Activated T-helper 9 cell treated with anti-CD3 and anti-CD28 coated beads, Interleukin-2, amount 50 U/mL, for 16 hours (primary cell): ENCODE data around the gene IQCM.

Experiments
- DNase-seq: peaks from one replicate; pipeline ENCODE4 v3.0.0-alpha.2; 2020; ENCODE audit warnings: low read depth

IQCM gene

DNA sequence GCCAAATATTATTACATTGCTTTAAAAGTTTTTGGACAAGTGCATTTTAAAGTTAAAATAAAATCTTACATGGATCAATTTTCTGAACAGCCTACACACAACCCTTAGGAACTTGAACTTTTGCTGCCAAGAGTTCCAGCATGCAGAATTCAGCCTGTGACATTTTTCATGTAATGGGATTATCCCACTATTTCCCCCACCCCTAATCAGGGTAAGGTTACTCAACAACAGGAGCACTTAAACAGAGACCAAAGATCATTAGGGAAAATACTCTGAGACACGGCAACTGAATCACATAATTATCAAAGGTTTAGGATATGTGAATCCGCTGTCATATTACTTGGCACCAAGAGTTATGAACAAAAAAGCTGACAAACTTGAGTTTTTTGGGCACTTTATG lies 47.2 kb downstream of the IQCM start:
- DNase-seq: no peak

DNA sequence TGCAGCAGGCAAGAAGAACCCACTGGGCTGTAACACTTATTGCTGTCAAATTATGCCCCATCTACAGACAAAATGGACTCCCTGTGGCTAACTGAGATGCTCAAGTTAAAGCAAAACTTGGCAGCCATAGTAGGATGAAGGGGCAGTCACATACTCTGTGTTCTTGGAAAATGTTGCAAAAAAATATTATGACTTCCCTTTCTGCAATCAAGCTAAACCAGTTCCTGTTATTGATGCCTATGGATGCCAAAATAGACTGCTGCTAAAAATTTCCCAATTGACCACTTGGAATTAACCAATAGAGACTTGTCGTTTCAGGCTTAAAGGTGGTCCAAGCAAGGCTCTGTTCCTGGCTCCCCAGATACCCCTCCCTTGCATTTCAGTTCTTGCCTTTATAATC lies 49.5 kb downstream of the IQCM start:
- DNase-seq: no peak

DNA sequence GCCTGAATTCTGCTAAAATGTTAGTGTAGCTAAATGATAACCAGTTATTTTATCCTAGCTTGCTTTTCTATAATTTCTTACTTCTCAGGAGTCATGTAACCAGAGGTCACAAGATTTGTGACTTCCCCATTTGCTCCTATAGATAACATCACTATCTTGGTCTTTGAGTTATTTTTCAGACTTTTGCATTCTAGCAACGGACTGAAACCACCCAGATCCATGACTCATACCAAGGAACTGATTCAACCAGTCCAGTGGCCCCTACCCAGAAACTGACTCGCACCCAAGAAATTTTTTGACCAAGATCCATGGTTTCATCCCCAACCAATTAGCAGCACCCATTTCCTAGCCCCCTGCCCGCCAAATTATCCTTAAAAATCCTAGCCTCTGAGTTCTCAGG lies 50.0 kb downstream of the IQCM start:
- DNase-seq: no peak

DNA sequence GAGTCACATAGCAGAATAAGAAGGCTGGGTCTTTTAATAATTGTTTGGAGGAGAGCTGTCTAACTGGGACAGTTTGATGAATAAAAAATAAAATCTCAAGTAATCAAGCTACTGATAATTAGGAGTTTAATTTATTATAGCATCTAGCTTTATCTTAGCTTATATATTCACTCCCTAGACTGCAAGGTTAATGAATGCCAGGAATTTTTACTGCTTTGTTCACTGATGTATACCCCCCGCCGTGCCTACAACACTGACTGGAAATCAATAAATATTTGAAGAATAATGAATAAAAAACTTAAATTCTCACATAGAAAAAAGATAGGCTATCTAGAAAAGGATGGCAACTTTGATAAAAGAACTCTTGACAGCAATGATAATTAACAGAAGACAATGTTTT lies 59.7 kb downstream of the IQCM start:
- DNase-seq: no peak

DNA sequence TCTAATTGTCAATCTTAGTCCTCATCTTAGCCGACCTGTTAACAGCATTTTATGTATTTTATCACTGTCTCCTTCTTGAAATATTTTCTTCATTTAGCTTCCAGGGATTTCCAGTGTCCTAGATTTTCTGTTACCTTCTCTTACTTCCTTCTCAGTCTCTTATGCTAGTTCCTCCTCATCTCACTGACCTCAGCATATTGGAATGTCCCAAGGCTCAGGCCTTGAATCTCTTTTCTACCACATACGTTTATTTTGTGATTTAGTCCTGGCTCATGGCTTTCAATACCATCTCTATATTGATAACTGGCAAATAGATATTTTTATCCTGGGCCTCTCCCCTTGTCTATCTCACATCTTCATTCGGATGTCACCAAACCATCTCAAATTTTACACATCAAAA lies 61.1 kb downstream of the IQCM start:
- no peak for DNase-seq

DNA sequence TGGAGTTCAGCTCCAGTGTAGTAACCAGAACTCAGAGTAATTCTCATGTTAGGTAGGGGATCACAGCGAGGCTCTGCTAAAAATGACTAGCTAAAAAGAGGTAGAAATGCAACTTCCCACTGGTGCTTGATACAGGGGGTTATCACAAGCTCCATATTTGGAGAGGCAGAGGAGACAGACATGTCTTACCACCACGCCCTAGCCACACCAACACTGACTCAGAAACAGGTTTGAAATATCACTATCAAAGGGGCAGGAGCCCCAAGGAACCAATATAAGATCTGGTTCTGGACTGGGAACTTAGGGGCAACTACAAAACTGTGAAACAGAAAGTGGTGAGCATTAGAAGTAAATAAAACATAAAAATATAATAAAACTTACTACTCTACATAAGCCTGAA lies 62.9 kb downstream of the IQCM start:
- DNase-seq: no peak

DNA sequence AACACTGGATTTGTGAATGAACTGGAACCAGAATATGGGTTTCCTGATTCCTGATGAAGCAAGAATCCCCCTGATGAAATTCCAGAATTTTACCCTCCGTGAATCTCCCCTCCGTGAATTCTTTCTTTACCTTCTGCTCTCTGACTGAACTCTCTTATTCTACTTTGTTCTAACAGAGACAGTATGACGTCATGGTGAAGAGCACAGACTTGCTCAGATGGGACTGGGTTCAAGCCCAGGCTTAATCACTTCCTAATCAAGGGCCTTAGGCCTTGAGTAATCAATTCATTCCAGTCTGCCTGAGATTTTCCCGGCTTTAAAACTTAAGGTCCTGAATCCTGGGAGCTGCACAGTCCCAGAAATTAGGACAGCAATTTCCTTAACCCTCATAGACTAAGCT lies 64.5 kb downstream of the IQCM start:
- no peak for DNase-seq

DNA sequence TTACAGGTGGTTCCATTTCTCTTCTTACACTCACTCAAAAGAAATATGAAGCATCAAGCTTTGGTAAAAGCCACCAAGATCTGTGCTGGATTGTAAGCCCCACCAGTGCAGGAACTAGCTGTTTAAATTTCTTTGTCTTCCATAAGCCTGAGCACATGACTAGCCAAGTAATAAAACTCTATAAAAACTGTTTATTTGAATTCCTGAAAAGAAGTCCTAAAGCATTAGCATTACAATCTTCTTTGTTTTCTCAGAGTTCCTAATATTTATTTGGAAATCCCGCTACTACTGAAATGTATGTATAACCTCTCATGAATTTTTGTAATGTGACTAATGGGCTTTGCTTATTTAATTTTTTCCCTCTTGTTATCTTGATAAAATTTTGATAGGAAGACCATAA lies 65.9 kb downstream of the IQCM start:
- no peak for DNase-seq

DNA sequence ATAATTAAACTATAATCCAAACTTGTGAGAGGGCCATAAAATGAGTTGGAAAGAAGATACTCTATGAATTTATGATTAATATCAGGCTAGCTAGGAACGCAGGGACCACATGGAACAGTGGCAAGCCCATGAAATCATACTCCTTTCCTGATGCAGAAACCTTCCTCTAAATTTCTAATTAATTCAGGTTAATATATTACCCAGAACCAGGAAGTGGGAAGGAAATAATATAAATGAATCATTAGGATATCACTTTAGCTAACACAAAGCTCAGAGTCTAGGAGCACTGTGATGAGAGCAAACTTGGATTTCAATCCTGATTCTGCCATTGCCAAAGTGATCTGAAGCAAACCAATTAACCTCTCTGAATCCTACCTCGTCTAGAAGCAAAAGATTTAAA lies 68.0 kb downstream of the IQCM start:
- DNase-seq: no peak

DNA sequence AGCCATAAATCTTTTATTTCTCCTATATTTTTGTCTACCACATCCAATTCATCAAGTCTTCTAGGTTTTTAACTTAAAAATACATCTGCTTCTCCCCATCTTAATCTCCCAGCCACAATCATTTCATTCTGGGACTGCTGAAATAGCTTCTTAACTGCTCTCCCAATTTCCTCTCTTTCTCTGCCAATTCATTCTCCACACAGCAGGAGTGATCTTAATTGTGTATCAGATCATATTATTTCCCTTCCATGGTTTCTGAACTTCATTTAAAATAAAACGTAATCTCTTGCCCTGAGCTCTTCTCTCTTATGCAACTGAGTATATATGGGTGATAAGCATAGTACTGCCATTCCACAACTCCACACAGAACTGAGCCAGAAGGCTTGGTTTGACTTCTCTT lies 69.4 kb downstream of the IQCM start:
- DNase-seq: no peak

DNA sequence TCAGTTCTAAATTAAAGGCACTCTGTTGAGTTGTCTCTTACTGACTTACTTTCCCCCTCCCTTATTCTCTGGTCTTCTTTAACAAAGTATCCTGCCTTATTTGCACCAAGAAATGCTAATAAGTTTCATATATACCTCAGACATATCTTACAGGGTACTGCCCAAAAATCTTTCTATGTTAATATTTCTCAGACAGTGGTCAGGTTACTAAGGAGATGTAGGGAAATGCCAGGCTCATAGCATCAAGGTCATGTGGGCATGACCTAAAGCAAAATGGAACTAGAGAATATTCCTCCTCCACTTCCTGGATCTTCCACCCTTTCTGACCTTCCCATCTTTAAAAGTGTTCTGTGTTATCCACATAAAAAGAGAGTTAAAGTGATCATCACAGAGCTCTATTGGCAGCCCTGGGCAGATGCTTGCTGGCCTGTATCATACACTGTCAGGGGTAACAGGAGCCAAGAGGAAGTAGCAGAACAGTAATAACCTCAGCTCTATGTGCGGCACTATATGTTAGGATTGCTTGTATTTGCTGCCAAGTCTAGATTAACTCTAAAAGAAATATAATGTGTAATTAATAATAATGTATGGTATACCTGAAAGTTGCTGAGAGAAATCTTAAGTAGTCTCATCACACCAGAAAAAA lies 74.3 kb downstream of the IQCM start:
- no peak for DNase-seq

DNA sequence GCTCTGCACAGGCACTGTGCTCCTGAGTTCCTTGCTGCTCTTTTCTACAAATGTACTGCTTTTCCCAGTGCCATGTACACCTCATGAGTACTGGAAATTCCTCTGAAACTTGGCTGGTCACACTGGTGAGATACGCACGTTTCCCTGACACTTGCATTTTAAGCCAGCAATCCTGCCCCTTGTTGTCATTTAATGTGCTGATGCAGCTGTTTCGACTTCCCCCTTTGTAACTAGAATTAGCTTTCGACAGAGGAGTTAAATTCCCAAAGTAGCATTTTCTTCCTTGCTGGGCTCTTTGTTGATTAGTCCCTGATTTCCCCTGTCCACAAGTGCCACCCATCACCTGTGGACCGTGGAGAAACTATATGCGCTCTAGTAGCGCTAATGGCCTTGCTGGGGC lies 77.5 kb downstream of the IQCM start:
- no peak for DNase-seq

DNA sequence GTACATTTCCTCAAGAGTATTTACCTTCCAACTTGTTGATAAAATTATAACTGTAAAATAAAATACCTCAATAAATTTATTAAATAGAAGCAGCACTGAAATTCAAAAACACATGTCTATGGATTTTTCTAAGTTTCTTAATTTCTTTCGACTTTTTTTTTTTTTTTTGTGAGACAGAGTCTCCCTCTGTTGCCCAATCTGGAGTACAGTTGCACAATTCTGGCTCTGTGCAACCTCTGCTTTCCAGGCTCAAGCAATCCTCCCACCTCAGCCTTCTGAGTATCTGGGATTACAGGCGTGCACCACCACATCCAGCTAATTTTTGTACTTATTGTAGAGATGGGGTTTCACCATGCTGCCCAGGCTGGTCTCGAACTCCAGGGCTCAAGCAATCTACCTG lies 79.8 kb downstream of the IQCM start:
- DNase-seq: no peak

DNA sequence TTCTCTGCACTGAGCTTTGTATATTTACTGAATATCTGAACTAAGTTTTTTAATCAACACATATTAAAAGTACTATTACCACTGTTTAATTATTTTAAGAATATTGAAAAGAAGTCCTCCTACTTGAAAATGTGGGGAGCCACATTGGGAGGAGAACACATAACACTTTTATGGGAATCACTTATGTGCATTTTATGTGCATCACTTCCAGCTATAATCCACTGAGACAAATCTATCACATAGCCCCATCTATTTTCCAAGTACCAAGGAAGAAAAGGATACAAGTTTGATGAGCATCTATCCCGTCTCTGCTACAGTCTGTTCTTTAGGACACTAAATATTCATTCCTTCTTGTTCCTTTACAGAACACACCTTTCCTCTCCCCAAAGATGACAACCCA lies 87.2 kb downstream of the IQCM start:
- no peak for DNase-seq

DNA sequence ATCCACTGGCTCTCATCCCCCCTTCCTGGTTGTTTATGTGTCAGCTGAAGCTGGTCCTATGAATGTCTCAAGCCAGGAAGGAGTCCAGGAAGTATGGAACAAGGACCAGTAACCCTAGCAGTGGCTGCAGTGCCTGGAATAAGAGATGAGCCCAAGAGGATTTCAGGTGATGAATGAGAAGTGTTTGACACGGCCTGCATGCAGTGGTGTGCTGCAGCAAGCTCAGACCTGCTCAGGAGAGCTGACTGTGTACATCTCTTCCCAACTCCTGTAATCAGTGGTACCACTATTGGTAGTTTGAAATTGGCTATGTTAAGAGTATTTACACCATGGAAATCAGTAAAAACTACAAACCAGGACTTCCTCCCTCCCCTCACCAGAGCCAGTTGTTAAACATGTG lies 88.0 kb downstream of the IQCM start:
- no peak for DNase-seq

DNA sequence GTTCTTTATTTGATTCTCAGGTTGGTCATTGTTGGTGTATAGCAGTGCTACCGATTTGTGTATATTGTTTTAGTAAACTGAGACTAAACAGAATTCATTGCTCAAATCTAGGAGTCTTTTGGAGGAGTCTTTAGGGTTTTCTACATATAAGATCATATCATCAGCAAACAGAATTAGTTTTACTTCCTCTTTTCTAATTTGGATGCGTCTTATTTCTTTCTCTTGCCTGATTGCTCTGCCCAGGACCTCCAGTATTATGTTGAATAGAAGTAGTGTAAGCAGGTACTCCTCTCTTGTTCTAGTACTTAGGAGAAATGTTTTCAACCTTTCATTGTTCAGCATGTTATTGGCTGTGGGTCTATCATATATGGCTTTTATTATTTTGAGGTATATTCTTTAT lies 92.6 kb downstream of the IQCM start:
- no peak for DNase-seq

DNA sequence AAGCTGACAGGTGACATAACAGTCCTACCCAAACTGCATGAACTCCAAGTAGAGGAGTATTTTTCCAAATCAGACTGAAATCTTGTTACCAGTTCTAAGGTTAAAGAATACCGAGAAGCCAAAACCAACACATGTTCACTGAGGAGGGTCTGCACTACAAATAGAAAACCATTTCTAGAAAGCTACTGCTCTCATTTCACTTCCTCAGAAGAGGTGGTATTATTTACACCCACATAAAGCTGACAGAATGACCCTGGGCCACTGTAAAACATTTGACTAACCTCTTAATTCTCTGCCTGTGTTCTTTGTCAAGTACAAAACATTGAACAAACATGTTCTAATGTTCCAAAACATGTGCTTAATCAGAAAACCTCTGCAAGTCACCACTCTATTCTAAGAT lies 95.8 kb downstream of the IQCM start:
- DNase-seq: no peak

DNA sequence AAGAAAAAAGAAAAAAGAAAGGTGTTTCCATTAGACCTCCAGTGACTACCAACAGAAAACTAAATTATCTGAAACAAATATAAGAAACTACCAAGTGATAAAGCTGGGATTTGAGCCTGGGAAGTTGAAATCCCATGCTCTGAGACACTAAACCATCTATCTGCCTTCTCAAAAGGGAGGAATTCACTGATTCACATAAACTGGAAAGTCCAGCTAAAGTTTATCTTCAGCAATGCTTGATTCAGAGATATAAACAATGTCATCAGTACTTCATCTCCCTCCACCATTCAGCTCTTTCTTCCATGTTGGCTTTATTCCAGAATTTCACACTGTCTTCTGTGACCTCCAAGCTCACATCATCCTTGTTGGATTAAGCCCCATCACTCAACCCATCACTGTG lies 96.3 kb downstream of the IQCM start:
- no peak for DNase-seq

DNA sequence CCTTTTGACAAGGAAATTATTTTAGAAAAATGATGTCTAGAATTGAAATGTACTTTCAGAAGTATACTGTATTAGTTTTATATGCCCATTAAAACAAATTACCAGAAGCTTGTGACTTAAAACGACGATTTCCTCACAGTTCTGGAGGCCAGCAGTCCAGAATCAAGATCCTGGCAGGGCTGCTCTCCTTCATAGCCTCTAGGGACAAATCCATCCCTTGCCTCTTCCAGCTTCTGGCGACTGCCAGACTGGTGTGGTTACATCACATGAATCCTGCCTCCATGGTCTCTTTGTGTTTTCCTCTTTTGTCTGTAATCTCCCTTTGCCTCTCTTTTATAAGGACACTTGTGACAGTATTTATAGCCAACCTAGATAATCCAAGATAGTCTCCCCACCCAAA lies 97.1 kb downstream of the IQCM start:
- DNase-seq: no peak

DNA sequence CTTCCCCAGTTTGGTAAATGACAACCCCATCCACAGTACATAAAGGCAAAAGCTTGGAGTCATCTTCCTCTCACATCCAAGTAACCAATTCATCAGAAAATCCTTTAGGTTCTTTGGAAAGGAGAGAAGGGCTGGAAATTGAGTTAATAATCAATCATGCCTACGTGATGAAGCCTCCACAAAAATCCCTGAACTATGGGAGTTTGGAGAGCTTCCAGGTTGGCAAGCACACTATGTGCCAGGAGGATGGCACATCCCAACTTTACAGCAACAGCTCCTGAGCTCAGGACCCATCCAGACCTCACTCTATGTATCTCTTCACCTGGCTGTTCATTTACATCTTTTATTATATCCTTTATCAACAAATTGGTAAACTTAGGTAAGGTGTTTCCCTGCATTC lies 98.9 kb downstream of the IQCM start:
- no peak for DNase-seq

DNA sequence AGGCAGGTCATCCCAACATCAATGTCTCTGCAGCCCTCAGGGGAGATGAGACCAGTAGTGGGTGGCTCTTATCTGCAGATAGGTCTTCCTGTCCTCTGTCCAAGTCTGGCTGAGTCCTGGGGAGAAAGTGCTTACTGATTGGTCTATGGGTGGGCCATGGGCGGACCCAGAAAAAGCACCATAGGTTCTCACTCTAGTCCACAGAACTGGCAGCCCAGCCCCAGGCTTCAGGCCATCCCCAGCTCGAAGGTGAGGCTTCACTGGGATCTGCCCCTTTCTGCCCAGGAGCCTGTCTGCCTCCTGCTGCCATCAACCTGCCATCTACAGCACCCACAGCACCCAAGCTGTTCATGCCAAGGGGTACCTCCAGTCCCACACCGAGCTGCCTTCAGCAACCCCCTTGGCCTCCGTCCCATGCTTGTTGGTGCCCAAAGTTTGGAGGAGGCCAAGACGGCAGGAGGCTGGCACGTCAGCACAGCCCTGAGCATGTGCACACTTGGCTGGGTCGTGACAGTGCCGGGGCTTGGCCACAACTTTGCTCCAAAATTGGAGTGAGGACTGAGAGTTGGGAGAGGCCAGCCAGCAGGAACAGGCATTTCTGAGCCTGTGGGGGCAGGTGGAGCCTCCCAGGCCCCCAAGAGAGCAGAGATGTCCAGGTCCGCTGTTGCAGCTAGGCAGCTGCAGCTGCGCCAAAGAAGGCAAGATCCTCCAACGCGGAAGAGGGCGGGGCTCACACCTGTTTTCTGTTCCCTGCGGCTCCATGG lies 99.6 kb downstream of the IQCM start:
- no peak for DNase-seq

DNA sequence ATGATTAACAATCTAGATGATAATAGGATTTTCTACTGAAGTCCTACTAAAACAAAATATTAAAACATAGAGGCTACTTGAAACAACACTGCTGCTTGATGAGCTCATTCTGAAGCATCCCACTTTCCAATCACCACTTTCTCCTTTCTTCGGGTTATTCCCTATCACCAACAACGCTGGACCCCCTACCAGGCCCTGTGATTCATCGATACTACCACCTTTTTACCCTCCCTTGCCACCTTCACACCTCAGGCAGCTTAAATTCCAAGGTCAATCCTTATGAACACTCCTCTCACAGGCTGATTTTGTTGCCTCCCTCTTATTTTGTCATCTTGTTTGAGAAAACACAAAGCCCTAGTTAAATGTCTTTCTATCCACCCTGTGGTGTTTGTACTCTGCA lies 102.6 kb downstream of the IQCM start:
- DNase-seq: no peak

DNA sequence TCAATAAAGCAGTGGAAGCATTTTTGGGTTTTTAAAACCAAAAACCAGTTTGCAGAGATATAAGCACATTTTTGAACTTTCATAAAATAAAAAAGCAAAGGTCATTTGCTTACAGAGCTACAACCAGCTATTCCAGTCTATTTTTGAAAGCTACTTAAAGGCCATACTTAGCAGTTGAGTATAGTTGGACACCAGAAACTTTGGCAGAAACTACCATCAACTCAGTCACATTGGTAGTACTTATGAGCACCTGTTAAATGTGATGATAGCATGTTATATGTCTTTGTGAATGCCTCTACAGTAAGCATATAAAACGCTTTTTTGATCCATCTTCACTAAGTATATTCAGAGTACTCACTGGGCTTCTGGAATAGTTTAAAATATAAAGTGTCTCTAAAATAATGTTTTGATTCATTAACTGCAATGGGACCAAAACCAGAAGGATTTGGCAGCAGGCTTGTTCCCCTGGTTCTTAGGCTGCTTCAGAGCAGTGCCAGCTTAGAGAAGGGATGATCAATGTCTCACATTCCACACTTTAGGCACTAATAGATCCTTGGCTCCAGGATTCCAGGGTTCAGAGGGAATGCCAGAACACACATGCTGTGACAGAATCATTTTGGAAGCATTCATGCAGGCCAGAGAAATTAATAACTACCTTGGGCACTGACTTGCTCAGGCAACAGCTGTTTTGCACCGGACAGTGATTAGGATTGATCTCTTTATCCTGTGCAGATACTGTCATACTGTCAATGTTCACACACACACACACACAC lies 103.9 kb downstream of the IQCM start:
- no peak for DNase-seq
